NCI-H2227 treated with DMSO at 0.1 percent for 48 hours (cell line): ENCODE results near the gene FOXK2.
"Not testable (repeated sequence)": the region's sequence is repeated elsewhere in the genome, so short reads cannot be mapped to it uniquely, and the experiment has no call there.

ENCODE experiments used
- DNase-seq: peaks from one replicate; lab custom pipeline; 2025; lab: John Stamatoyannopoulos, UW

FOXK2 gene

DNA sequence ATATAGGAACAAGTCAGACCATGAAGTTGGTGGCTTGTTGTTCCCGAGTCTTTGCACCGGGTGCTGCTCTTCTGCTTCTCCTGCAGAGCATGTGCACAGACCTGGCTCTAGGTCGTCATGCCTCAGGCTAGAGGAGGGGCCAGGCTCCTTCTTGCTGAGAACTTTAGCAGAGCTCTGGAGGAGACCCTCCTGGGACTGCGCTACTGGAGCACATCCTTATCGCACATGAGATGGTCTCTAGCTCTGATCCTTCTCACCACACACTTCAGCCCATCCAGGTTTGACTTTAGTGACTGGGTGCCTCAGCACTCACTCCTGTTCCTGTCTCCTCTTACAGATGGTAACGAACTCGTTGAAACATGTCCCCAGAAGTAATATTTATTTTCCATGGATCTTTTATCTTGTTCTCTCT, 14.9 kb downstream of the FOXK2 start:
- no peak for DNase-seq

DNA sequence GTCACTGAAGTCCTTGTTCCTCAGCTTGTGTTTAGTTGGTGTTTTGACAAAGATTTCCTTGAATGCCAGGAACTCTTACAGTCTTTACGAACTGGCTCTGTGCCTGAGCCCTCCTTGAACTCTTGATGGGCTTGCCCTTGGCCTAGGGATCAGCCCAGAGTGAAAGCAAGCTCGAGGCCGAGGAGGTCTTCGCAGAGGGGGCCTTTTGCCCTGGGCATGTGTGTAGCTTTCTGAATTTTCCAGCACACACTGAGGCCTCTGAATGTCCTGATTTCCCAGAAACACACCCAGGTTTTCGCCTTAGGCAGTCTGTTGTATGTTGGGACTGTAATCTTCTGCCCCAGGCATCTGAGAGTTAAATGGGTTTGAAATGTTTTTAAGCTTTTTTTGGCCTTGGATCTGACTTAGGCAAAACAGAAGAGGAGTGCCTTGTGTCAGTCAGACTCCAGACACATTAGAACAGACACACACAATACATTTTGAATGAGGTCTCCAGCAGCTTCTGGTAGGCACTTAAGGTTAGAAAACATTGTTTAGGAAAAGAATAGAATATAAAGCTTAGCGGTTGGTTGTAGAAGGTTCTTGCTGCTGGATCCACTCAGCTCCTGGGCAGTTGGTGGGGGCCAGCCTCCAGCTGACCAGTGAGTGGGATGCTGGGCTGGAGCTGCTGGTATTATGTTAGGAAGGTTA, 17.1 kb downstream of the FOXK2 start:
- peak; percentile 66 for DNase-seq

DNA sequence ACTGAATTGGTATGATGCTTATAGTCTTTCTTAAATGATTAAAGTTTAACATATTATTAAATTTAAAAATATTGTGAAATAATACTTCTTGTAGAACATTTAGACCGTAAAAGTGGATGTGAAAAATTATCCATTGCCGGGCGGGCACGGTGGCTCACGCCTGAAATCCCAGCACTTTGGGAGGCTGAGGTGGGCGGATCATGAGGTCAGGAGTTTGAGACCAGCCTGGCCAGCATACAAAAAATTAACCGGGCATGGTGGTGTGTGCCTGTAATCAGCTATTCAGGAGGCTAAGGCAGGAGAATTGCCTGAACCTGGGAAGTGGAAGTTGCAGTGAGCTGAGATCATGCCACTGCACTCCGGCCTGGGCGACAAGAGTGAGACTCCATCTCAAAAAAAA, 17.7 kb downstream of the FOXK2 start:
- DNase-seq = not testable (repeated sequence)

DNA sequence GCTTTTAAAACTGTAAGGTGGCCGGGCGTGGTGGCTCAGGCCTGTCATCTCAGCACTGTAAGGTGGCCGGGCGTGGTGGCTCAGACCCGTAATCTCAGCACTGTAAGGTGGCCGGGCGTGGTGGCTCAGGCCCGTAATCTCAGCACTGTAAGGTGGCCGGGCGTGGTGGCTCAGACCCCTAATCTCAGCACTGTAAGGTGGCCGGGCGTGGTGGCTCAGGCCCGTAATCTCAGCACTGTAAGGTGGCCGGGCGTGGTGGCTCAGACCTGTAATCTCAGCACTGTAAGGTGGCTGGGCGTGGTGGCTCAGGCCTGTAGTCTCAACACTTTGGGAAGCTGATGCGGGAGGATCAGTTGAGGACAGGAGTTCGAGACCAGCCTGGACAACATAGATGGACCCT, 19.5 kb downstream of the FOXK2 start:
- DNase-seq = not testable (repeated sequence)

DNA sequence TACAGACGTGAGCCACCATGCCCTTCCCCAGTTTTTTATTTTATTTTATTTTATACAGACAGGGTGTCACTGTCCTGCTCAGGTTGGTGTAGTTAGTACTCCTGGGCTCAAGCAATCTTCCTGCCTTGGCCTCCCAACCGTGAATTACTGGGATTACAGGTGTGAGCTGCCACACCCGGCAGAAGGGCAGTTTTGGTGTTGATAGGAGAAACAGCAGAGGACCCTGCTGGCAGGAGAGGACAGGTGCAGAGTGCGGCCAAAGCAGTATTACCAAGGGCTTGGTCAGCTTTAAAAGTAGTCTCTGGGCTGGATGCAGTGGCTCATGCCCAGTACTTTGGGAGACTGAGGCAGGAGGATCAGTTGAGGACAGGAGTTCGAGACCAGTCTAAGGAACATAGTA, 22.9 kb downstream of the FOXK2 start:
- DNase-seq = no peak

DNA sequence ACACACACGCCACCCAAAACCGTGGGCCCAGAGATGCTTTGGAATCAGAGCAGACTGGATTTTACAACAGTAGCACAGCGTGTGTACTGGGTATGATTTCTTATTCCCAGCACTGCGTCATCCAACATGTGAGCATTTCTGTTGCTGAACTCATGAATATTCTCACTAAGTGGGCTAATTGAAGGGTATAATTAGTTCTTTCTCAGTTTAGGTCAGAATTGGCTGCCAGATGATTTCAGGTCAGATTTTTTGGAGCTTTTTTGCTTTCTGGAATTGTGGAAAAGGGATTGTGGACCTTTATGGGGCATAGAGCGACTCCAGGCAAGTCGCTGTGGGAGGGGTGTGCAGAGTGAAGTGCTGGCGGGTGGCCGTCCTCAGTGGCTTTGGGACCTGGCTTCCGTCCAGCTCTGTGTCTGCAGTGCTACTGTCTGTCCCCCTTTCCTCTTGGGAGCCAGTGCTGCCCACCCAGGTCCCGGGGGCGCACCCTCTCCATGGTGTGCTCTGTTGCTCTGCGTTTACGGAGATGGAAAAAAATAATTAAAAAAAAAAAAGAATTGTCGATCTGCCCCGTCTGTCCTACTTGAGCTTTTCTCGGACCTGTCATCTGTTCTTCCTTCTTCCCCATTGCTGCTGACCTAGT, 25.0 kb downstream of the FOXK2 start:
- no peak for DNase-seq

DNA sequence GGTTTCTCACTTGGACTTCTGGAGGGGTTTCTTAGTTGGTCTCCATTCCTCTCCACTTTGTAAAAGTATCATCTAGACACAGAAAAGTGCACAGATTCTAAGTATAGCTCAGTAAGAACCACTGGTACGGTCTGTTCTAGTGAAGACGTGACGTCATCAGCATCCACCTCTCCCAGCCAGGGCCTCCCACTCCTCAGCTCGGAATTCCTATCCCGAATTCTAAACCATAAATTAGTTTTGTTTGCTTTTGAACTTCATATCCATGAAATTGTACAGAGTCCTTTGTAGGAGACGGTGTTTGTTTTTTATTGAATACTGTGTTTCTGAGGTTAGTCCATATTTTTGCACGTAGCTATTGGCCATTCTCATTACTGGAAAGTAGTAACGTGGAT, 25.5 kb downstream of the FOXK2 start:
- no peak for DNase-seq

DNA sequence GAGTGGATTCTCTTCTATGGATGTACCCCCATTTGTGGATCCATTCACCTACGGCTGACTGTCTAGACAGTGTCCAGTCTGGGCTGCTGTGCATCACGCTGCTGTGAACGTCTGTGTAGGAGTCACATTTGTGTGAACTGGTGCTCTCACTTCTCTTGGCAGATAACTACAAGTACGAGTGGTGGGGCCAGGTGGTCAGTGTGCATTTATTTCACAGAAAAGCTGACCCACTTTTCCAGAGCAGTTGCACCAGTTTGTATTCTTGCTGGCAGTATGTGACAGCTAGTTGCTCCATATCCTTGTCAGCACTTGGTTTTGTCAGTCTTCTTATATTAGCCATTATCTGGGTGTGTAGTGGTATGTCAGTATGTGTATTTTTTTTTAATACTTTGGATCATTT, 28.4 kb downstream of the FOXK2 start:
- DNase-seq = no peak

DNA sequence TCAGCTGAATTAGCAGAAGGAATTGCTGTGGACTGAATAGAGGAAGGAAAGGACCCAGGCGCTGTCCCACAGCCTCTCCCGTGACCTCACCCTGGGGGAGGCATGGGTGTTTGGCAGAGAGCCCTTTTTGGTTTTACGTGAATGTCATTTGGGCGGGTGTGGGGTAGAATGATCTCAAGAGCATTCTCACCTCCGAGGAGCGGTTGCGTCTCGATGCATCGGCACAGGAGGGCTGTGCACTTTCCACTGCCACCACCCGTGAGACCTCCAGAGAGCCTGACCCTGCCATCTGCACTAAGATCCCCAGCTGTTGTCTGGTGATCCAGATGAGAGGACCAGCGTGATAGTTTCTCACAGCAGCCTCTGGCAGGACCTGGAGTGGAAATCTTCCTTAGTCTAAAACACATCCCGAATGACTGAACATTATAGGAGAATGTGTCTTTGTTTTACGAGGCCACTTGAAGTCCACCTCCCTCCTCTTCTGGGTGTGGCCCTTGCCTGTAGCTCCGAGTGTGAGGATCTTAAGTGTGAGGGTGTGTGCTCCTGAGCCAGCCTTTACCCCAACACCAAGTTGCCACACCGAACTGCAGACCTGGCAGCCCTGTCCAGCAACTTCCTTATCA, 29.3 kb downstream of the FOXK2 start:
- no peak for DNase-seq

DNA sequence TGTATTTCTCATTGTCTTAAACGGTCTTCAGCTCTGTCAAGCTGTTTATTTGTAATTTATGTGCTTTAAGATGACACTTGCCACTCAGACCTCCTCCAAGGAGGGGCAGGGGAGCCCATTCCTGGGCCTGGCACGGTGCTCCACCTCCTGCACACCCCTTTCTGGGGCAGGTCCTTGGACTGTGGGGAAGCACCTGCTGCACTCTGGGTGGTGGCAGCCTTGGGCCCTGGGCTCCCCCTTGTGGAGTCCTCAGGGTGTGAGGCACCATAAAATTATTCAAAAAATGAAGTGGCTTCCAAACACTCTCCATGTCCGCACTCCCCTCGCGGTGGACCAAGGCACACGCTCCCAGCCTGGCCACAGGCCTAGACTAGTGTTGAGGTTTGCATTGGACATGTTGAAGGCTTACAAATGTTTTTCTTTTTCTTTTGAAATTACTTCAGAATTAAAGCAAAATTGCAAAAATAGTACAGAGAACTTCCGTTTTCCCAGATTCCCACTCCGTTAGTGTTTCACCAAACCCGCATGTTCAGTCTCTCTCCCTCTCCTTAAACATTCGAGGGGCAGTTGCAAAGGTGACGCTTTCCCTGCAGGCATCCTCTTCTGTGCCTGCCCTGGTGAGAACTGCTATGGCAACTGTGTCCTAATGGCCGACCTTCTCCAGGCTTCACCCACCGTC, 32.4 kb downstream of the FOXK2 start:
- DNase-seq = no peak

DNA sequence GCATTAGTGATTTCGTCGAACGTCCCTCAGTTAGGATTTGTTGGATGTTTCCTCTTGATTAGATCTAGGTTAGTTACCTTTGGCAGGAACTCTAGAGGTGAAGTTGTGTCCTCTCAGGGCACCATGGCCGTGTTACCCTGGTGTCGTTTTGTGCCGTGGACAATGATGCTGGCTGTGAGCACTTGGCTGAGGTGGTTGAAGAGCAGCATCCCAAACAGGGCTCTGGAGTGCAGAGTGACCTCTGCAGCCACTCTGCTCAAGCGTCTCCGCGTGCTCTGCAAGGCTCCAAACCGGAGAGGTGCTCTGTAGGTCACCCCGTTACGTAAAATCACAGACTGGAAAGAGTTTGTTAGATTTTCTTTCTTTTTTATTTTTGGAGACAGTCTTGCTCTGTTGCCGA, 33.0 kb downstream of the FOXK2 start:
- DNase-seq = no peak

DNA sequence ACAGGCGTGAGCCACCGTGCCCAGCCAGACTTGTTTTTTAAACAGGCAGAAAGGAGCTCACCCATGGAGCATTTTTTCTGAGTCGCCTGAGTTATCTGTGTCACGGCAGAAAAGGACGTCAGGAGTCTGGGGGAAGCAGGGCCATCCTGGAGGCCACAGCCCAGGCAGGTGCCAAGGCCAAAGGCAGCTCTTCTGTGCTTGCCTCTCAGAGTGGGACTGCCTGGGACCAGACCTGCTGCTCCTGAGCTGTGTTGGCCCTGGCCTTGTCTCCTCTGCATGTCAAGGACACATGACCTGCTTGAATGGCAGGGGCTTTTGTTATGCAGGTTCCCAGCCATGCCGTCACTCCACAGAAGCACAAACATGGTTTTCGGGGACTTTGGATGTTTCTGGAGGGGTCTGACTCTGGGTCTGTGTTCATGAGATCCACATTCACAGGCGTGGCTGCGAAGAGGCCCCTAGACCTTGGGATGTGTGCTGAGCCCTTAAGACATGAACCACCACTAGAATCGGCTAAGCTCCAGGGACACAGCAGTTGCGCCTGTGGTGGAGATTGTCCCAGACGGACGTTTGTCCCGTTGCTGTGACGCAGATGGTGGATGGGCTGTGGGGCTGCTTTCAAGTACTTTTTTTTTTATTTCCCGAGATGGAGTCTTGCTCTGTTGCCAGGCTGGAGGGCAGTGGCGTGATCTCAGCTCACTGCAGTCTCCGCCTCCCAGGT, 33.8 kb downstream of the FOXK2 start:
- DNase-seq = no peak

DNA sequence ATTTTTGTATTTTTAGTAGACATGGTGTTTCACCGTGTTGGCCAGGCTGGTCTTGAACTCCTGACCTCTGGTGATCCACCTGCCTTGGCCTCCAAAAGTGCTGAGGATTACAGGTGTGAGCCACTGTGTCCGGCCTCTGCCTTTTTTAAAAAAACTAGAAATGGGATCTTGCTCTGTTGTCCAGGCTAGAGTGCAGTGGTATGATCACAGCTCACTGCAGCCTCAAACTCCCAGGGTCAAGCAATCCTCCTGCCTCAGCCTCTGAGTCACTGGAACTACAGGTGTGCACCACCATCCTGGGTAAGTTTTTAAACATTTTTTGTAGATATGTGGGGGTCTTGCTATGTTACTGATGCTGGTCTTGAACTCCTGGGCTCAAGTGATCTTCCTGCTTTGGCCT, 38.0 kb downstream of the FOXK2 start:
- DNase-seq = not testable (repeated sequence)

DNA sequence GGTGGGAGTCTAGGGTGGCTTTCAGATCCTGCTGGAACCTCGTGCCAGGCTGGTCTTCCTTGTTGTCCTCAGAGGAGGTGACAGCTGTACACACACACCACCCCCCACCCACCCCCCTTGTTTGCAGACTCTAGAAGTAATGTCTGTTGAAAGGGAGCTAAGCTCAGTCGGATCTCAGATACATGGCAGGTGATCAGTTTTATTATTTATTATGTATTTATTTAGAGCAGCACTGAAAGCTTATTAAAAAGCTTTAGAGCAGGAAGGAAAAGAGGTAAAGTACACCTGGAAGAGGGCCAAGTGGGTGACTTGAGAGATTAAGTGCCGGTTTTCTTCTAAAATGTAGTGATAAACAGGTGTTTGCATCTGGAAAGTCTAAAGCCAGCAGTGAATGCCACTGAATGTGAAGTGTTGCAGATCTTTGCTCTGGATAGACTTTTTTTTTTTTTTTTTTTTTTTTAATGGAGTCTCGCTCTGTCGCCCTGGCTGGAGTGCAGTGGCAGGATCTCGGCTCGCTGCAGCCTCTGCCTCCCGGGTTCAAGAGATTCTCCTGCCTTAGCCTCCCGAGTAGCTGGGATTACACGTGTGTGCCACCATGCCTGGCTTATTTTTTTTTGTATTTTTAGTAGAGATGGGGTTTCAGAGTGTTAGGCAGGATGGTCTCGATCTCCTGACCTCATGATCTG, 40.2 kb downstream of the FOXK2 start:
- no peak for DNase-seq

DNA sequence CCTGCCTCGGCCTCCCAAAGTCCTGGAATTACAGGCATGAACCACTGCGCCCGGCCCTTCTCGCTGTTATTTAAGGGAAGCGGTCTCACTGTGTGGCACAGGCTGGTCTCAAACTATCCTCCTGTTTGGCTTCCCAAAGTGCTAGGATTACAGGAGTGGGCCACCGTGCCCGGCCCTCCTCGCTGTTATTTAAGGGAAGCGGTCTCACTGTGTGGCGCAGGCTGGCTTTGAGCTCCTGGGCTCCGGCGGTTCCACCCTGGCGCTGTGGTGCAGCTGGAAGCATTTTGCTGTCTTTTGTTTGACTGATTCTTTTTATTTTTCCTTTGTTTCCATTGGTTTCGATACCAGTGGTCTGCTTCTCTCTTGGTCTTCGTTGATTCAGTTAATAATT, 40.7 kb downstream of the FOXK2 start:
- DNase-seq = no peak

DNA sequence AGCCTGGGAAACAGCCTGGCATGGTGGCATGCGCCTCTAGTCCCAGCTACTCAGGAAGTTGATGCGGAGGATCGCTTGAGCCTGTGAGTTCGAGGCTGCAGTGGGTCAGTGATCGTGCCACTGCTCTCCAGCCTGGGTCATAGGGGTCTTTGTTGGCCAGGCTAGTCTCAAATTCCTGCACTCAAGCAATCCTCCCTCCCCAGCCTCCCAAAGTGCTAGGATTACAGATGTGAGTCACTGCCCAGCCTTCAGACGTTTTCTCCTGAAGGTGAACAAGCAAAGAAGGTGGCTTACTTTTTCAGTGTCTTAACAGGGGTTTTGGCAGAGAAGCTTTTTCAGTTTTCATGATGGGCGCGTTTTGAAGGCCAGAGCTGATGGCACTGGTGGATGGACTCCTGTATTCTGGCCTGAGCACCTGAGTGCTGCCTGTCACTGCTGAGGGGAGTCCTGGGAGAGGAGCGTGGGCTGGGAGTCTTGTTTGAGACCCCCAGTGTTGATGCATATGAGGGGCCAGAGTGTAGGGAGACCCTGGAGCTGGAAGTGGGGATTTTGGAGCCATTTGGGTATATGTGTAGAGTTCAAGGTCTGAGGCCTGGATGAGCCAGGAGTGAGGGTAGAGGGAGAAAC, 41.4 kb downstream of the FOXK2 start:
- no peak for DNase-seq

DNA sequence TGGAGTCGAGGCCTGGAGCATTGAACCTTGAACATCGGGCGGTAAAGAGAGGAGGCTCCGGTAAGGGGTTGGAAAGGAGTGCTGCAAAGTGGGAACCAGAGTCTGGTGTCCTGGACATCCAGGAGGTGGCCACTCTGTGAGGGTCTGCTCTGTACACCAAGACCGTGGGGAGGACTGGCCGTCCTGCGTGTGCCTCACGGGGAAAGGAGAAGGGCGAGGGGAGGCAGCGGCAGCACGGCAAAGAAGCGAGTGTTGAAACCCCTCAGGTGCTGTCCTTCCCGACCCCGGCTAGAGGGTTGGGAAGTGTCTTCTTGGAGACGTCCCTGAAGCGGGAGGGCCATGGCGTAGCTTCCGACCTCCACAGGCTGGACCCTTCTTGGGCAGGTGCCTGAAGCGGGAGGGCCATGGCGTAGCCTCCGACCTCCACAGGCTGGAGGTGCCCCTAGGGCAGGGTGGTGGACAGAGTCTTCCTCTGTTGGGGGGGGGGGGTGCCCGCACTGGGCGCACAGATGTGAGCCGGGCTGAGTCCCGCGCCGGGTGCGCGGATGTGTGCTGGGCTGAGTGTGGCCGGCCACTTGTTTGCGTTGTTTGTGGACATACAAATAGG, 42.0 kb downstream of the FOXK2 start:
- DNase-seq = no peak

DNA sequence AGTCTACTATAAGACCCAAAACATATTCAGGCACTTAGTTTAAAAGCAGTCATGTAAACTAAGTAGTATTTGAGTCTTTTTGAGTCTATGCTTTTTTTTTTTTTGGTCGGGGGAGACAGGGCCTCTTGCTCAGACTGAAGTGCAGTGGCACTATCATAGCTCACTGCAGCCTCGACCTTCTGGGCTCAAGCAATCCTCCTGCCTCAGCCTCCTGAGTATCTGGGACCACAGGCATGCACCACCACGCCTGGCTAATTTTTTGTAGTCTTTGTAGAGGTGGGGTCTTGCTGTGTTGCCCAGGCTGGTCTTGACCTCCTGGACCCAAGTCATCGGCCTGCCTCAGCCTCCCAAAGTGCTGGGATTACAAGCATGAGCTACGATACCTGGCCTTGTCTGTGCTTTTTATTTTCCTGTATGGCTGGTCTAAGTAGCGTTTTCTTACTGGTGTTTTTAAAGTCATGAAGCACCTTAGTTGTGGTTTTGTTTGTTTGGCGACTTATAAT, 43.2 kb downstream of the FOXK2 start:
- DNase-seq = not testable (repeated sequence)

DNA sequence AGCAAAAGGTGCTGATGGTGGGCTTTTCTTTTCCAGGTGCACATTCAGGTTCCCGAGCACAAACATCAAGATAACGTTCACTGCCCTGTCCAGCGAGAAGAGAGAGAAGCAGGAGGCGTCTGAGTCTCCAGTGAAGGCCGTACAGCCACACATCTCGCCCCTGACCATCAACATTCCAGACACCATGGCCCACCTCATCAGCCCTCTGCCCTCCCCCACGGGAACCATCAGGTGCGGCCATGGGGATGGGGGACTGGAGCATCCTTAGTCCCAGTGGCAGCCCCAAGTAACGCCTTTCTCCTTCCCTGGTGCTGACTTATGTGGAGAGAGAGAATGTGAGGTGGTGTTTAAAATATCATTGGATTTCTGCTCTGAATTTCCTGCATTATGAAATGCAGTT, 43.8 kb downstream of the FOXK2 start:
- no peak for DNase-seq

DNA sequence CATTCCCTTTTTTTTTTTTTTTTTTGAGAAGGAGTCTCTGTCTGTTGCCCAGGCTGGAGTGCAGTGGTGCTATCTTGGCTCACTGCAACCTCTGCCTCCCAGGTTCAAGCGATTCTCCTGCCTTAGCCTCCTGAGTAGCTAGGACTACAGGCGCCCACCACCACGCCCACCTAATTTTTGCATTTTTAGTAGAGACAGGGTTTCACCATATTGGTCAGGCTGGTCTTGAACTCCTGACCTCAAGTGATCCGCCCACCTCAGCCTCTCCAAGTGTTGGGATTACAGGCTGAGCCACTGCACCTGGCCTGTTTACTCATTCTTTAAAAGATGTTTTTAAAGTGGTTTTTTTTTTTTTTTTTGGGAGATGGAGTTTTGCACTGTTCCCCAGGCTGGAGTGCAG, 44.2 kb downstream of the FOXK2 start:
- not testable (repeated sequence) for DNase-seq

DNA sequence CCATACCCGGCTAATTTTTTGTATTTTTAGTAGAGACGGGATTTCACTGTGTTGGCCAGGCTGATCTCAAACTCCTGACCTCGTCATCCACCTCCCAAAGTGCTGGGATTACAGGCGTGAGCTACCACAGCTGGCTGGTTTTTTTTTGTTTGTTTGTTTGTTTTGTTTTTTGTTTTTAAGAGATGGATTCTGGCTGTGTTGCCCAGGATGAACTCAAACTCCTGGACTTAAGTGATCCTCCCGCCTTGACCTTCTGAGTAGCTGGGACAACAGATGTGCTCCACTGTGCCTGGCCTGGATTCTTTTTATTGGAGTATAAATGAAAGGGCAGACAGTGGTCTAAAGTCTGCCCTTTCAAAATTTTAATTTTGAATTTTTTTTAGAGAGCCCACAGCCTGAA, 44.7 kb downstream of the FOXK2 start:
- DNase-seq = no peak
